PC-3 (cell line): ENCODE measurements around the gene MACROD1. TPM values are rescaled to one million over a fixed set of nuclear protein-coding genes. Genes with fewer than 3 reads are reported as not detected.

Experiments used
- ATAC-seq: fragments of 200-7000 bp; cut with Tn5 transposase; 2 replicates; pipeline ENCODE4 v1.9.1; 2020; ENCODE audit warnings: mild to moderate bottlenecking, moderate library complexity
- BruUV-seq: library from RNA; stranded (reverse); fragments of 400-500 nt; replicated peaks from 2 replicates; lab custom pipeline; 2021; lab: Mats Ljungman, UMichigan
- CTCF ChIA-PET: fragments of 300-600 bp; sonication (Branson Sonifier 250); formaldehyde crosslinking; loops from one replicate; lab custom pipeline; 2022; ENCODE audit warnings: antibody characterized with exemption; lab: Charles Lee
- POLR2A ChIA-PET: fragments of 300-600 bp; sonication (Branson Sonifier 250); formaldehyde crosslinking; loops from one replicate; lab custom pipeline; 2022; ENCODE audit warnings: antibody characterized with exemption; ENCODE audit not compliant: unreplicated experiment; lab: Charles Lee
- DNase-seq: peaks from one replicate; pipeline ENCODE4 v3.0.0-alpha.2; 2015
- H2AFZ ChIP-seq: fragments of 300-600 bp; sonication (generic); 2 replicates; pipeline ENCODE4 v1.6.0; 2016; ENCODE audit warnings: antibody characterized with exemption, low read length
- H3F3A ChIP-seq: fragments of 300-600 bp; sonication (generic); one replicate; pipeline ENCODE4 v1.6.0; 2017; ENCODE audit warnings: antibody characterized with exemption, low read length, control low read depth, mild to moderate bottlenecking; ENCODE audit not compliant: unreplicated experiment
- H3K27ac ChIP-seq: fragments of 300-600 bp; sonication (generic); 2 replicates; pipeline ENCODE4 v1.5.1; 2016; ENCODE audit warnings: mild to moderate bottlenecking, low read length
- H3K27me3 ChIP-seq: fragments of 300-600 bp; sonication (generic); 2 replicates; pipeline ENCODE4 v1.6.1; 2016; ENCODE audit warnings: low read length, mixed read lengths
- H3K36me3 ChIP-seq: fragments of 300-600 bp; sonication (generic); 2 replicates; pipeline ENCODE4 v1.6.1; 2016; ENCODE audit warnings: low read depth, mixed run types, low read length, mixed read lengths
- H3K4me1 ChIP-seq: fragments of 300-600 bp; sonication (generic); 2 replicates; pipeline ENCODE4 v1.5.1; 2016; ENCODE audit warnings: low read length; ENCODE audit not compliant: insufficient read depth
- H3K4me2 ChIP-seq: fragments of 300-600 bp; sonication (generic); 2 replicates; pipeline ENCODE4 v1.6.0; 2016; ENCODE audit warnings: low read length
- H3K4me3 ChIP-seq: fragments of 300-600 bp; sonication (generic); 2 replicates; pipeline ENCODE4 v1.5.1; 2016; ENCODE audit warnings: mild to moderate bottlenecking, low read length, mixed read lengths
- H3K79me2 ChIP-seq: fragments of 300-600 bp; sonication (generic); 2 replicates; pipeline ENCODE4 v1.6.1; 2017; ENCODE audit warnings: low read length, mixed read lengths
- H3K9ac ChIP-seq: fragments of 300-600 bp; sonication (generic); 2 replicates; pipeline ENCODE4 v1.6.0; 2016; ENCODE audit warnings: mild to moderate bottlenecking, low read length
- H3K9me2 ChIP-seq: fragments of 300-600 bp; sonication (generic); replicated peaks from 2 replicates; pipeline ENCODE4 v1.6.1; 2016; ENCODE audit warnings: mixed run types, low read length, mixed read lengths
- H3K9me3 ChIP-seq: fragments of 300-600 bp; sonication (generic); 2 replicates; pipeline ENCODE4 v1.6.1; 2016; ENCODE audit warnings: low read length, mixed read lengths
- H4K20me1 ChIP-seq: fragments of 300-600 bp; sonication (generic); 2 replicates; pipeline ENCODE4 v1.6.1; 2016; ENCODE audit warnings: low read length, mixed read lengths
- CTCF ChIP-seq: fragments of 300-600 bp; sonication (generic); conservative IDR thresholded peaks from 2 replicates; pipeline ENCODE4 v1.5.1; 2017; ENCODE audit warnings: antibody characterized with exemption, low read depth, mild to moderate bottlenecking, low read length
- EZH2 ChIP-seq: fragments of 300-600 bp; sonication (generic); IDR thresholded peaks from one replicate; pipeline ENCODE4 v1.6.1; 2017; ENCODE audit warnings: antibody characterized with exemption, mild to moderate bottlenecking, low read length; ENCODE audit not compliant: unreplicated experiment
- EZH2phosphoT487 ChIP-seq: fragments of 300-600 bp; sonication (generic); IDR thresholded peaks from 2 replicates; pipeline ENCODE4 v1.6.1; 2018; ENCODE audit warnings: mild to moderate bottlenecking, antibody characterized with exemption, low read length, borderline replicate concordance
- intact Hi-C: fragments of 100-400 bp; cut with micrococcal nuclease; formaldehyde crosslinking; loops from 2 replicates; pipeline ENCODE4 v1.9.0; 2023
- total RNA-seq: library from RNA; depleted of rRNA; stranded (reverse); fragments of >200 nt; gene quantifications from 2 replicates; pipeline ENCODE4 v1.2.3, GENCODE V29; 2014

Gene MACROD1
- total RNA-seq, 1 experiment from 2014 or later = 71.4 TPM

- intact Hi-C loops = no loop called here
- Histone ChIP-seq H3K4me3 (no peak overlapping the region), H3K9me3 (no peaks in the 10 kb centered on the region), H3K79me2 (no peaks in the 10 kb centered on the region), H4K20me1 (0 out of 2 replicates have a peak, but pooled peaks cover 3% of the 10 kb centered on the region), H3K4me1 (no peaks in the 10 kb centered on the region), H3K9ac (no peak overlapping the region), H2AFZ (no peak overlapping the region), H3K9me2 (no peaks in the 10 kb centered on the region), H3F3A (no peaks in the 10 kb centered on the region), H3K27me3 (no peaks in the 10 kb centered on the region), H3K27ac (no peak overlapping the region), H3K4me2 (no peak overlapping the region), H3K36me3 (no peaks in the 10 kb centered on the region)
- ChIA-PET POLR2A (no interaction called here), CTCF (no interaction called here)
- DNase-seq (no peak), ATAC-seq (no peak)
- BruUV-seq = no TSS peak
- TF ChIP-seq EZH2 (no peak), CTCF (no peak), EZH2phosphoT487 (no peak)
These were observed 93.0 kb downstream of the MACROD1 start for GRCh38 chr11:64072871-64073270.

GRCh38 chr11:64072403-64072802 is 93.5 kb downstream of the MACROD1 start:
- Histone ChIP-seq H3K79me2 (no peaks in the 10 kb centered on the region), H3K27me3 (no peaks in the 10 kb centered on the region), H3K4me2 (no peak overlapping the region), H3K36me3 (no peaks in the 10 kb centered on the region), H3F3A (no peaks in the 10 kb centered on the region), H2AFZ (no peak overlapping the region), H3K9me3 (no peaks in the 10 kb centered on the region), H3K4me3 (no peak overlapping the region), H3K9me2 (no peaks in the 10 kb centered on the region), H3K27ac (no peak overlapping the region), H4K20me1 (0 out of 2 replicates have a peak, but pooled peaks cover 3% of the 10 kb centered on the region), H3K4me1 (no peaks in the 10 kb centered on the region), H3K9ac (no peak overlapping the region)
- ATAC-seq (no peak), DNase-seq (no peak)
- intact Hi-C loops = no loop called here
- TF ChIP-seq EZH2phosphoT487 (no peak), EZH2 (no peak), CTCF (no peak)
- POLR2A ChIA-PET = no interaction called here
- CTCF ChIA-PET = no interaction called here
- no TSS peak for BruUV-seq

GRCh38 chr11:64071849-64072248 is 94.1 kb downstream of the MACROD1 start:
- intact Hi-C loops = no loop called here
- DNase-seq (no peak), ATAC-seq (no peak)
- no peaks in the 10 kb centered on the region for H3F3A ChIP-seq
- no peaks in the 10 kb centered on the region for H3K4me1 ChIP-seq
- no peak overlapping the region for H3K27ac ChIP-seq
- no peaks in the 10 kb centered on the region for H3K36me3 ChIP-seq
- no peak overlapping the region for H3K4me3 ChIP-seq
- no peaks in the 10 kb centered on the region for H3K9me2 ChIP-seq
- no peaks in the 10 kb centered on the region for H3K9me3 ChIP-seq
- TF ChIP-seq CTCF = no peak
- no peak for TF ChIP-seq EZH2
- no peak for TF ChIP-seq EZH2phosphoT487
- H2AFZ ChIP-seq = no peak overlapping the region
- POLR2A ChIA-PET = no interaction called here
- H3K9ac ChIP-seq = no peak overlapping the region
- CTCF ChIA-PET = no interaction called here
- no peaks in the 10 kb centered on the region for H3K79me2 ChIP-seq
- H3K27me3 ChIP-seq = no peaks in the 10 kb centered on the region
- no TSS peak for BruUV-seq
- 0 out of 2 replicates have a peak, but pooled peaks cover 3% of the 10 kb centered on the region for H4K20me1 ChIP-seq
- H3K4me2 ChIP-seq = no peak overlapping the region
